ENCODE results near the gene PAFAH2. TPM values are rescaled to one million over a fixed set of nuclear protein-coding genes. Genes with fewer than 3 reads are reported as not detected.
A peak's percentile ranks its signal among the peaks of the same experiment; 100 is the strongest.

Gene PAFAH2
- total and polyA plus RNA-seq, 2 of the 13 experiments (the other 11 are each of a cell fraction or from before 2014, with no cell fraction given), result 6.9 to 9.4 TPM

GRCh38 chr1:26035203-26035958, 37.5 kb upstream of the PAFAH2 start (continued):
- TF ChIP-seq ZMAT5 (CRISPR knock-in tag; IDR thresholded peaks at IDR 0.05; ENCODE audit: borderline replicate concordance, low read depth) (no peak), PAX8 (CRISPR knock-in tag; IDR thresholded peaks at IDR 0.05; ENCODE audit: borderline replicate concordance) (no peak), KDM3A (CRISPR knock-in tag; IDR thresholded peaks at IDR 0.05; ENCODE audit: low read depth) (no peak), ZNF570 (CRISPR knock-in tag; IDR thresholded peaks at IDR 0.05; ENCODE audit: borderline replicate concordance) (no peak; the same call in 1 of the 2 replicates), ZNF225 (CRISPR knock-in tag; IDR thresholded peaks at IDR 0.05) (no peak; the same call in 1 of the 2 replicates), PCBP1 (IDR thresholded peaks at IDR 0.05; ENCODE audit: borderline replicate concordance, low read depth, low read length) (peak; percentile 66; the same call in 1 of the 2 replicates), GATA4 (IDR thresholded peaks at IDR 0.05; ENCODE audit: borderline replicate concordance, low read depth) (peak; percentile 73; the same call in 1 of the 2 replicates), FOSL2 (CRISPR knock-in tag; IDR thresholded peaks at IDR 0.05) (no peak), RBM39 (IDR thresholded peaks at IDR 0.05; ENCODE audit: low read depth, low read length, poor library complexity, severe bottlenecking) (no peak), NFE2L1 (CRISPR knock-in tag; IDR thresholded peaks at IDR 0.05; ENCODE audit: borderline replicate concordance) (no peak), ZNF7 (CRISPR knock-in tag; IDR thresholded peaks at IDR 0.05) (no peak), ZNF639 (CRISPR knock-in tag; conservative IDR thresholded peaks at IDR 0.05) (no peak), ZNF557 (CRISPR knock-in tag; IDR thresholded peaks at IDR 0.05) (no peak), KAT2B (IDR thresholded peaks at IDR 0.05; ENCODE audit: borderline replicate concordance, low read depth, low read length) (no peak), ZBTB3 (CRISPR knock-in tag; IDR thresholded peaks at IDR 0.05; ENCODE audit: borderline replicate concordance, low read depth) (0 out of 2 replicates have a peak, but pooled peaks have one; percentile 23), EHMT2 (IDR thresholded peaks at IDR 0.05; ENCODE audit: borderline replicate concordance, low read depth, low read length) (no peak), ZNF160 (CRISPR knock-in tag; IDR thresholded peaks at IDR 0.05) (no peak), ZZZ3 (CRISPR knock-in tag; IDR thresholded peaks at IDR 0.05; ENCODE audit: borderline replicate concordance) (peak; percentile 28; the same call in 1 of the 2 replicates), ZNF205 (CRISPR knock-in tag; IDR thresholded peaks at IDR 0.05) (0 out of 2 replicates have a peak, but pooled peaks have one; percentile 11), NFE2 (CRISPR knock-in tag; IDR thresholded peaks at IDR 0.05) (no peak), XRCC5 (optimal IDR thresholded peaks at IDR 0.05; ENCODE audit: low read length) (peak; percentile 43), ZNF547 (CRISPR knock-in tag; IDR thresholded peaks at IDR 0.05) (no peak; the same call in 1 of the 2 replicates), ZNF121 (CRISPR knock-in tag; IDR thresholded peaks at IDR 0.05) (0 out of 2 replicates have a peak, but pooled peaks have one; percentile 7), HOMEZ (CRISPR knock-in tag; IDR thresholded peaks at IDR 0.05; ENCODE audit: low read depth) (no peak), NKX3-1 (CRISPR knock-in tag; IDR thresholded peaks at IDR 0.05) (no peak), HIC2 (CRISPR knock-in tag; IDR thresholded peaks at IDR 0.05; ENCODE audit: low read depth) (no peak)
